Measurements from ENCODE around the gene RHBDD1.

Gene RHBDD1

DNA sequence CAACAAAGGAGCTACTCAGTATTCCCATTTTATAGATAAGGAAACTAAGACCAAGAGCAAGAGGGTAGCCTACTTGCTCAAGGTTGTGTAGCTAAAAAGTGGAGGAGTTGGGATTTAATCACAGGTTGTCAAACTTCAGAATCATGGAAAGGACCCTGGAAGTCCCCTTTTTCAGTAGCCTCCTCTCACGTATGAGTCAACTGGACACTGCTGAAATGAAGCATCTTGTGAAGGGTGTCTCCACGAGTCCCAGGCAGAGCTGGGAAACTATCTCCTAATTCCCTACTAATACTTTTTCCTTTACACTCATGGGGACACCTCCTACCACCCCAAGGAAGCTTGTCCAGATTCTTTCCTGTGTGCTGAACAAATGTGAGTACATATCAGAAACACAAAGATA, 155.8 kb downstream of the RHBDD1 start:
- no peak overlapping the region for H3K27ac Mint-ChIP-seq
- peaks cover 8% of the 10 kb centered on the region for H3K4me1 Mint-ChIP-seq
- H3K4me3 Mint-ChIP-seq, result no peak overlapping the region
- H3K36me3 Mint-ChIP-seq, result peaks cover 24% of the 10 kb centered on the region
- H3K27me3 Mint-ChIP-seq, result no peaks in the 10 kb centered on the region
- H3K9me3 Mint-ChIP-seq, result no peaks in the 10 kb centered on the region

DNA sequence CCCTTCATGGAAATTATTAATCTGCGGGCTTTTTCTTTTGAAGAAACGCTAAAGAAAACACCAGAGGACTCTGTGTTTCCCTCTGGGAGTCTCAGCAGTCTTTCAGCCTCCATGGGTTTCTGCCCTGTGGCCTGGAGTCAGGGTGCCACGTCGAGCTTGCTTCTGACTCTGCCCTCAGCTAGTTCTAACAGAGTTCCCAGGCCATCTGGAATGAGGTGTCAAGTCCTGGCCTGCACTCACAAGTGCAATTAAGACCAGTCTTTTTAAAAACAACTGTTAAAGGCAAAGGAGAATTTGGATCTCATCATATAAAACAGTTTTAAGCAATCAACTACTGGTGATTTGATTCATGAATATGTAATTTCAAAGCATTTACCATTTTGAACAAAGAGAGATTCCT, 157.3 kb downstream of the RHBDD1 start:
- H3K27me3 Mint-ChIP-seq, result no peaks in the 10 kb centered on the region
- no peaks in the 10 kb centered on the region for H3K9me3 Mint-ChIP-seq
- no peak overlapping the region for H3K4me3 Mint-ChIP-seq
- H3K4me1 Mint-ChIP-seq, result peaks cover 8% of the 10 kb centered on the region
- H3K27ac Mint-ChIP-seq, result no peak overlapping the region
- H3K36me3 Mint-ChIP-seq, result peaks cover 27% of the 10 kb centered on the region

DNA sequence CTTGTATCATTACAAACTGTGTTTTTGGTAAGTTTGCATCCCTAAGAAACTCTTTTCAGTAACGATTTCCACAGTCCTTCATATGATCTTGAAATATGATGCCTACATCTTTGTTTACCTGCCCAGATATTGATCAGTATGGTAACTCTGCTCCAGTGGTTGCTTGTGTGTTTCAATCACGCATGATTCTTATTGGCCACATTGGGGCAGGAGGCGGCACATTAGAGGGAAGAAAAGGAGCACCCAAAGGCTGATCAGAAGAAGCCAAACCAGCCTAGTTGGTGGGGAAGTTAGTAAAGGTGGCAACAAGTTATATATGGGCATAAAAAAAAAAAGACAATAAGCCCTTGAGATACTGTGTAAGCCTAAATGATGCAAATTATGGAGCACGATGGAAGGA, 158.9 kb downstream of the RHBDD1 start:
- Mint-ChIP-seq H3K9me3 (no peaks in the 10 kb centered on the region), H3K4me3 (no peak overlapping the region), H3K27me3 (no peaks in the 10 kb centered on the region), H3K27ac (peak overlapping the region; percentile 19), H3K36me3 (peaks cover 36% of the 10 kb centered on the region), H3K4me1 (peaks cover 8% of the 10 kb centered on the region)

DNA sequence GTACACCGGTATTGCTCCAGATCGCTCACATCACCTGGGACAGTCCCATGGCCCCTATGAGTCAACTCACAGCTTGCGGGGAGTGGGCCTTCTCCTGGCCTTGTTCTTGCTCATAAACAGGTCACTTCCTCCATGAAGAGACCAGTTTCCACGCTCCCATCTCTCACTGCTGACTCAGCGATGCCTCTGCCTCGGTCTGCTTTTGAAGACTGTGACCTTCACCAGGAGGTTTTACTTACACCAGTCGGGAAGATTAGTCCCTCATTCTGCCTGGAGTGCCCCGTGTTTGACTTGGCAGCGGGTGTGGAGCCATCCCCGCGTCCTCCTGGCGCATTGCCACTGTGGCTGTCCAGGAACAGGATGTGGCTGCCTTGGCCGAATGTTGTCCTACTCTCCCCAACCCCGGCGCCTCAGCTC, 159.8 kb downstream of the RHBDD1 start:
- H3K9me3 Mint-ChIP-seq, result no peaks in the 10 kb centered on the region
- no peak overlapping the region for H3K4me3 Mint-ChIP-seq
- H3K4me1 Mint-ChIP-seq, result peaks cover 8% of the 10 kb centered on the region
- H3K27ac Mint-ChIP-seq, result no peak overlapping the region
- H3K36me3 Mint-ChIP-seq, result peaks cover 43% of the 10 kb centered on the region
- no peaks in the 10 kb centered on the region for H3K27me3 Mint-ChIP-seq

DNA sequence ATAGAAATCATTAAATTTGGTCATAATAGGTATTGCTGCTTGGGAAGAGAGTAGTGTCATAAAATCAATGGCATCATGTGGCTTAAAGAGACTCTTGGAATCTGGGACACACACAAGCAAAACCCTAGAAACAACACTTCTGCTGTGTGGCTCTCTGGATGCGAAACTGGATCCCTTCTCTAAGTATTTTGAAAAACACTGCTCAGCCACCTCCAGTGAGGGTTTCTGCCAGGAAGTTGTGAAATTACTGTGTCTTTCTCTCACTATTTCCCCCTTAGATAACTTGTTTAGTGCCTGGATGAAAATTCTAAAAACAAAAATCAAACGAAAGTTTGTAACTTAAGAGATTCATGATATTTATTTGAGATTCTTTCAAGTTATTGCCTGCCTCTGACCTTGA, 163.8 kb downstream of the RHBDD1 start:
- Mint-ChIP-seq H3K9me3 (no peaks in the 10 kb centered on the region), H3K4me1 (peaks cover 7% of the 10 kb centered on the region), H3K27ac (no peak overlapping the region), H3K27me3 (no peaks in the 10 kb centered on the region), H3K36me3 (peaks cover 44% of the 10 kb centered on the region), H3K4me3 (no peak overlapping the region)

DNA sequence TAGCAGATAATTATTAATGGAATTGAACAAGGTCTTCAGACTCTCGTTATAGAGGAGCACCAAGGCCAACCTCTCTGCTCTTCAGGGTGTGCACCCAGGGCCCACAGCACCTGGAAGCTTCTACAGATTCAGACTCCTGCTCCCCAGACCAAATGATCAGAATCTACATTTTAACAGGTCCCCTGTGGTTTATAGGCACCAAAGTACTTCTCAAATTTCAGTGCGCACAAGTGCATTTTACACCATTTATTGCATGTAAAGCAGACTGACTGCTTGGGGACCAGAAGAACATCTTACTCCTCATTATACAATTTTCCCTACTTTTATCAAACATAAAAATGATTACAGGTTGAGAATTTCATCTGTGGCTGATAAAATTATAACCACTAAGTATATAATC, 164.3 kb downstream of the RHBDD1 start:
- Mint-ChIP-seq H3K27ac (no peak overlapping the region), H3K4me3 (no peak overlapping the region), H3K36me3 (peaks cover 40% of the 10 kb centered on the region), H3K27me3 (no peaks in the 10 kb centered on the region), H3K4me1 (peaks cover 3% of the 10 kb centered on the region), H3K9me3 (no peaks in the 10 kb centered on the region)

DNA sequence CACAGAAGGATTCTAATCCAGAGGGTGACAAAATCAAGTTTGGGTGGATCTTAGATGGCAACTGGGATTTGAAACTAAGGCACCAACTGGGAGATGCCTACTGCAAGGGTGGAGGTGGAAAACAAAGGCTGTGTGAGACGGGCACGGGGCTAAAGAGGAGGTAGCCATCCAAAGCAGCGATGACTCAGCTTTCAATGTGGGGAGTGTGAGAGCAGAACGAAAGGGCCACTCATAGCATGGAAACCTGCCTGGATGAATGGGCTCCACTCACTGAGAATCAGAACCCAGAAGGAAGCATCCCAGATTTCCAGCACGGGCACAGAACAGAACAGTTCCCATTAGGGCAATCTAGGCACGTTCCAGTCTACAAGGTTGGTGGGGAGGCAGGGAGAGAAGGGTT, 168.6 kb downstream of the RHBDD1 start:
- H3K4me3 Mint-ChIP-seq, result no peak overlapping the region
- H3K27ac Mint-ChIP-seq, result no peak overlapping the region
- no peaks in the 10 kb centered on the region for H3K9me3 Mint-ChIP-seq
- no peaks in the 10 kb centered on the region for H3K27me3 Mint-ChIP-seq
- peaks cover 15% of the 10 kb centered on the region for H3K36me3 Mint-ChIP-seq
- H3K4me1 Mint-ChIP-seq, result no peaks in the 10 kb centered on the region

DNA sequence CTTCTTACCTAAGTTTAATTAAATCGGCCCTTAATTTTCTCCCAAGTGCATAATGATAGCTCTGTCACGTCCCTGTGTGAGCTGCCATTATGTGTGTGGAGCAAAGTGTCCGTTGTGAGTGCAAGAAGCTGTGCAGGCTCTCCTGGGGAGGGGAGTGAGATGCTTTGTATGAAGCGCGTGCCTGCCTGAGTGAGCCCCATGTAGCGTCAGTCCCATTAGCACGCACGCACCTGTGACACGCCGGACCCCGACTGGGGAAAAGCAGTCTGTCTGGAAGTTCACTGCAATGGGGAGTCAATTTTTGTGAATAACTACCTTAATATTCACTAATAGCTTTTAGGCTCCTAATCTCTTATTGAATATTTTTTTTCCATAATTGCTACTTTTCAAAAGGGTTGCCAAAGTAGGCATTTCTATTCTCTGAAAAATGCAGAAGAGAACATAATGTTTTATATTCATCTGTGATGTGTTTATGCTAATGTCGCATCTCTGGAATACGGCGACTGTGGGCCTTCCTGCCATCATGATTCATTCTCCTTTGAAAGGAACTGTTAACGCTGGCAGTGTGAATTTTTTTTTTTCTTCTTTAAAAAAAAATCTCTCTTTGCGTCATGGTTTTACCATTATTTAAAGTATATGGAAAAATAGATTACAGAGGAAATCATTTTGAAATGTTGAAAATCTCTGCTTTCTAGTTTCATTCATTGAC, 170.5 kb downstream of the RHBDD1 start:
- Mint-ChIP-seq H3K27me3 (no peaks in the 10 kb centered on the region), H3K36me3 (peaks cover 2% of the 10 kb centered on the region), H3K4me3 (no peak overlapping the region), H3K4me1 (no peaks in the 10 kb centered on the region), H3K9me3 (no peaks in the 10 kb centered on the region), H3K27ac (no peak overlapping the region)

DNA sequence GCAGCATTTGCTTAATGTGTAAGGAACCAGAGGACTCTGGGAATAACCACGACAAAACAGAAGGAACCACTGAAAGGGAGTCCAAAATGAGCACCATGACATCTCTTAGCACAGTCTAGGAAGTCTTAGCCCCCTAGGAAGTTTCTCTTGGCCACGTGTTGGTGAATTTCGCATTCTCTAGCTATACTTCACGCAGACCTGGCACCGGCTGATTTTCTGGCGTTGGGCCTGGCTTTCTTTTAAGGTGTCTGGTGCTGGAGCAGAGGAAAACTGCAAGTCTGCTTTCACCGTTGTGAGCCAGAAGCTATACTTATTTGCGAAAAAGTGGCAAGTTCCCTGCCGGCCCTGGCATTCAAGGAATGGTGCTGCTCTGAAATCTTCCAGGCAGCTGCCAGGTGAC, 171.3 kb downstream of the RHBDD1 start:
- Mint-ChIP-seq H3K4me1 (no peaks in the 10 kb centered on the region), H3K4me3 (no peak overlapping the region), H3K9me3 (no peaks in the 10 kb centered on the region), H3K27me3 (no peaks in the 10 kb centered on the region), H3K36me3 (no peaks in the 10 kb centered on the region), H3K27ac (no peak overlapping the region)

DNA sequence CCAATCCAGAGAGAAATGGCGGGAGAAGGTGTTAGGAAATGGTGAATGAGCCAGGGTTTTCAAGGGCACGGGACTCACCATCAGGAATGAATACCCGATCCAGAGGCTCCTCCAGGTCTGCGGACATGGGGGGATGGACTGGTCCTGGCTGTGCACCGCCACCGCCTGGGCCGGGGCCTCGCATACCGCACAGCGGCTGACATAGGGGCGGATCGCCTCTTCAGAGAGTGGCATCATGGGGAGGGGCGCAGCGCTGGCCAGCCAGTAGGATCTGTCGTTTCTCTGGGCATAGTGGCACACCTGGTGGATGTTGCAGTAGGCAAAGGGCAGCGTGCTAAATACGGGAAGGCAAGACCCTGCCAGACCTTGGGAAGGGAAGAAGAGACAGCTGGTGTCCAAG, 172.1 kb downstream of the RHBDD1 start:
- no peaks in the 10 kb centered on the region for H3K36me3 Mint-ChIP-seq
- H3K4me3 Mint-ChIP-seq, result no peak overlapping the region
- no peaks in the 10 kb centered on the region for H3K4me1 Mint-ChIP-seq
- H3K27me3 Mint-ChIP-seq, result no peaks in the 10 kb centered on the region
- H3K27ac Mint-ChIP-seq, result no peak overlapping the region
- H3K9me3 Mint-ChIP-seq, result no peaks in the 10 kb centered on the region

DNA sequence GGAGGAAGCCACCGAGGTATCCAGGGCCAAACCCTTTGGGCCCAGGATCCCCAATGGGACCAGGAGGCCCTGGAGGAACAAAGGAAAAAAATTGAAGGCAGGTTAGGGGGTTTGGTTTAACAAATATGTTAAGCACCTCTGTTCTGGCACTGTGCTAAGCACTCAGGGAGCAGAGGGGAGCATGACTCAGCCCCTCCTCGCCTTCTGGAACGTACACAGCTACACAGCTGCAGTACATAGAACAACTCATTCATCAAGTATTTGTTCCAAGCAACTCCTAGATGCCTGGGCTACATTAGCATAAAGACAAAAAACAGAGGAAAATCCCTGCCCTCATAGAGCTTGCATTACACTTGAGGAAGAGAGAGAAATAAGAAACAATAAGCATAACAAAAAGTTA, 174.6 kb downstream of the RHBDD1 start:
- Mint-ChIP-seq H3K27me3 (no peaks in the 10 kb centered on the region), H3K36me3 (no peaks in the 10 kb centered on the region), H3K27ac (no peak overlapping the region), H3K4me3 (no peak overlapping the region), H3K4me1 (no peaks in the 10 kb centered on the region), H3K9me3 (no peaks in the 10 kb centered on the region)

DNA sequence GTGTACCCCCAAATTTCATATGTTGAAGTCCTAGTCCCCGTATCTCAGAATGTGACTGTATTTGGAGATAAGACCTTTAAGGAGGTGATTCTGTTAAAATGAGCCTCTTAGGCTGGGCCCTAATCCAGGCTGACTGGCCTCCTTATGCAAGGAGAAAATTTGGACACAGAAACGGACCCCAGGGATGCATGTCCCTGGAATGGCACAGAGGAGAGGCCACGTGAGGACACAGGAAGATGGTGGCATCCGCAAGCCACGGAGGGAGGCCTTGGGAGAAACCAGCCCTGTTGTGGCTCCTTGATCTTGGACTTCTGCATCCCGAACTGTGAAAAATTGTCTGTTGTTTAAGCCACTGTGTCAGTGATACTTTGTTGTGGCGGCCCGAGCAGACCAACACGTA, 177.5 kb downstream of the RHBDD1 start:
- H3K9me3 Mint-ChIP-seq, result no peaks in the 10 kb centered on the region
- no peaks in the 10 kb centered on the region for H3K36me3 Mint-ChIP-seq
- H3K27ac Mint-ChIP-seq, result no peak overlapping the region
- peaks cover 4% of the 10 kb centered on the region for H3K27me3 Mint-ChIP-seq
- no peaks in the 10 kb centered on the region for H3K4me1 Mint-ChIP-seq
- no peak overlapping the region for H3K4me3 Mint-ChIP-seq

DNA sequence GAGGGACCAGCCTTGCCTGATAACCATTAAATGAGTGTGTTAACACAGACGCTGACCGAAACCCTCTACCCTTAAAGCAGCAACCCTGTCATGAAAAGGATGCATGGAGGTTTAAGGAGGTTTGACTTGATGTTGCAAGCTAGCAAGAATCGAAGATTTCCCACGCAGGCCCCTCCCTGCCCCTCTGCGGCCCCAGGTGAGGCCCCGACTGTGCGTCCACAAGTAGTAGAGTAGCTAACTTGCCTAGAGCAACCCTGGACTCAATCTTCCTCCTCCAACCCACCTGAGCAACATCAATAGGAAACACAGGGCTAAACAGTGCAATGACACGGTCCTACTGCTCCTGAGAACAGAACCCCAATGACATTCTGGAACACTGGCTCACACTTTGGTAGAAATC, 178.0 kb downstream of the RHBDD1 start:
- Mint-ChIP-seq H3K27ac (no peak overlapping the region), H3K36me3 (no peaks in the 10 kb centered on the region), H3K27me3 (peaks cover 4% of the 10 kb centered on the region), H3K9me3 (no peaks in the 10 kb centered on the region), H3K4me1 (no peaks in the 10 kb centered on the region), H3K4me3 (no peak overlapping the region)

DNA sequence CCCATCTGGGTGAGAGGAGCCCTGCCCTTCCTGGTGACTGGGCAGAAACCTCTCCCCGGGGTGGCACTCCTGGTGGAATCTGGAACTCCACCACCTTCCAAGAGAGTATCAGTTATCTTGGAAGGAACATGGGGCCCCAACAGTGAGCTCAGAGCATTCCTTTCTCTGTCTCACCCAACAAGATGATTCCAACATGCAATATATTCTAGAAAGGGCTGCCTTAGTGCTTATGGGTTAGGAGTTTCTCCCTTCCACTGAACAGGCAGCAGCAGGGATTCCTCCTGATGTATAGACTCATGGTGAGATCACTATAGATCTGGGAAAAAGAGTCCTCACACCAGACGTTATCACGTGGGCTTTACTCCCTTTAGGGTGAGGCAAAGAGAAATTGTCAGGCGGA, 181.0 kb downstream of the RHBDD1 start:
- H3K4me1 Mint-ChIP-seq, result no peaks in the 10 kb centered on the region
- no peaks in the 10 kb centered on the region for H3K36me3 Mint-ChIP-seq
- H3K27ac Mint-ChIP-seq, result no peak overlapping the region
- no peak overlapping the region for H3K4me3 Mint-ChIP-seq
- no peaks in the 10 kb centered on the region for H3K9me3 Mint-ChIP-seq
- peaks cover 9% of the 10 kb centered on the region for H3K27me3 Mint-ChIP-seq

DNA sequence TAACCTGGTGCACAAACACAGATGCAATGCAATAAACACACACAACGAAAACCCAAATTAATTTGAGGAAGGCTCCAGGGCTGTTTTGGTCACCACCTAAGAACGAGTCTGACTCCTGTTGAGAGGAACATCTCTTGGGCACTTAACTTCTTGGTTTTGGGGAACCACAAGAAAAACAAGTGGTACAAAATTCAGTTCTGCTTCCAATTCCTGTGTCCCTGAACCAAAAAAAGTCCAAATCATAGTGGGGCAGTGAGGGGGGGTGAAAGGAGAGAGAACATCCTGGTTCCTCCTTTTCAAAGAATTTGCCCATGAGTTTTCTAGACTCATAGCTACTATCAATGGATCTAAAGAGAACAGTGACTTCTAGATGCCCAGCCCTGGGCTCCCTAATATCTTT, 184.6 kb downstream of the RHBDD1 start:
- H3K9me3 Mint-ChIP-seq, result no peaks in the 10 kb centered on the region
- H3K4me1 Mint-ChIP-seq, result no peaks in the 10 kb centered on the region
- no peak overlapping the region for H3K4me3 Mint-ChIP-seq
- H3K36me3 Mint-ChIP-seq, result no peaks in the 10 kb centered on the region
- H3K27me3 Mint-ChIP-seq, result peaks cover 9% of the 10 kb centered on the region
- no peak overlapping the region for H3K27ac Mint-ChIP-seq

DNA sequence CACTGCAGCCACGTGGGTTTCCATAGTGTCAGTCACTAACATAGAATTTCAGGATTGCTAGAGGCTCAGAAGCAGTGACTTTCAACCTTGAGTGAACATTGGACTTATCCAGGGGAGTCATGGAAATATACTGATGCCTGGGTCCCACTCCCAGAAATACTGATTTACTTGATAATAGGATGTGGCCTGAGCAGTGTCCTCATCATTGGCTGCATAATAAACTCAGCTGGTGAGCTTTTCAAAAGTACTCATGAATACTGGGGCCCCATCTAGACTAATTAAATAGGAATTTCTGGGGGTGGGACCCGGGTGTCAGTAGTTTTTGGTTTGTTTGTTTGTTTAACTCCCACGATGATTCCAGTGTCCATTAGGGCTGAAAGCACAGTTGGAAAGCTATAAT, 186.8 kb downstream of the RHBDD1 start:
- H3K9me3 Mint-ChIP-seq, result no peaks in the 10 kb centered on the region
- H3K4me1 Mint-ChIP-seq, result no peaks in the 10 kb centered on the region
- H3K27me3 Mint-ChIP-seq, result peaks cover 5% of the 10 kb centered on the region
- H3K4me3 Mint-ChIP-seq, result no peak overlapping the region
- H3K36me3 Mint-ChIP-seq, result no peaks in the 10 kb centered on the region
- H3K27ac Mint-ChIP-seq, result no peak overlapping the region

DNA sequence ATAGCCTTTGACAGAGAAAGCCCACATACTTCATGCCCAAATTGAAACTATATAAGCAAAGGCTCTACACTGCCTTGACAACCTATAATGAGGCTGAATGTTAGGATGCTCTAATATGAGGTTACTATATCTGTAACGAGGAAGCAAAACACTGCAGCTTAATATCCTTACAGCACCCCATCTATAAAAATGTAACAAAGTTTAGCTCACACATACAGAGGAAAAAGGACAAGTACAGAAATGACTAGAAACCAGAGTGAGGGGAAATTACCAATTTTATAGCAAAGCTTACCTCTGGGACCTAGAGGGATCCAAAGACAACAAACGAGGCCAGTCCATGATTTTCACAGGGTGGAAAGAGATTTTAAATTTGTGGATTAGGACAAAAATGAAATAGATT, 189.7 kb downstream of the RHBDD1 start:
- no peaks in the 10 kb centered on the region for H3K36me3 Mint-ChIP-seq
- H3K27ac Mint-ChIP-seq, result no peak overlapping the region
- no peaks in the 10 kb centered on the region for H3K9me3 Mint-ChIP-seq
- H3K4me1 Mint-ChIP-seq, result no peaks in the 10 kb centered on the region
- peaks cover 2% of the 10 kb centered on the region for H3K27me3 Mint-ChIP-seq
- no peak overlapping the region for H3K4me3 Mint-ChIP-seq
